AG09319 (cell line): ENCODE data around the gene ANKLE1.

Source experiments
- DNase-seq: peaks from one replicate; pipeline ENCODE4 v3.0.0-alpha.2; 2010; ENCODE audit warnings: low read depth; ENCODE audit errors: extremely low read depth
- TF ChIP-seq, protein P1 (sequence below): IDR thresholded peaks from 2 replicates; pipeline ENCODE4 v1.5.1; 2011; ENCODE audit warnings: low read depth, mild to moderate bottlenecking, inconsistent platforms, low read length, moderate library complexity

Gene ANKLE1

DNA sequence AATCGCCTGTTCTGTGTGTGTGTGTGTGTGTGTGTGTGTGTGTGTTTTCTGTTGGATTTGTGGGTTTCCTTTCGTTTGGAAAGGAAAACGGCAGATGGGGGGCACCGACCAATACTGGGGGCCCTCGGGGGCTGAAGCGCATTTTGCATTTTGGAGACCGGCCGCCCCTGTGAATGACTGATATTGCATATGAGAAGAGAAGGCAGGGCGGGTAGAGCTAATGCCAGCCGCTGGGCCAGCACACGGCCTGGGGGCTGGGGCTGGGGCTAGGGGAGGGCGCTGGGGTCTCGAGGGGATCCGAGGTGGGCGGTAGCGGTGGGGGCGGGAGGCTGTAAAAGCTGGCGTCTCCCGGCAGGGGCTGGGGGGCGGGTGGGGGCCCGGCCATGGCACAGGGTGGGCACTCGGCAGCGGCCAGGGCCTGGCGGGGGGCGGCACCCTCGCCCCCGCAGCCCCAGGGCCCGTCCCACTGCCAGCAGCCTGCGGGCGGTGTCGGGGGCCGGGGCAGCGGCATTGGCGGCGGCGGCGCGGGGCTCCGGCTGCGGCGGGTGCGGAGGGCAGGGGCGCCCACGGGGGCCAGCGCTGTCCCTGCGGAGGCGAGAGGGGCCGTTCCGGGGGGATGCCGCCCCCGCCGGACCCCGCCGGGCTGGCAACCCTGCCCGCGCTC is 41.7 kb downstream of the ANKLE1 start:
- DNase-seq = no peak
- TF ChIP-seq, protein P1, sequence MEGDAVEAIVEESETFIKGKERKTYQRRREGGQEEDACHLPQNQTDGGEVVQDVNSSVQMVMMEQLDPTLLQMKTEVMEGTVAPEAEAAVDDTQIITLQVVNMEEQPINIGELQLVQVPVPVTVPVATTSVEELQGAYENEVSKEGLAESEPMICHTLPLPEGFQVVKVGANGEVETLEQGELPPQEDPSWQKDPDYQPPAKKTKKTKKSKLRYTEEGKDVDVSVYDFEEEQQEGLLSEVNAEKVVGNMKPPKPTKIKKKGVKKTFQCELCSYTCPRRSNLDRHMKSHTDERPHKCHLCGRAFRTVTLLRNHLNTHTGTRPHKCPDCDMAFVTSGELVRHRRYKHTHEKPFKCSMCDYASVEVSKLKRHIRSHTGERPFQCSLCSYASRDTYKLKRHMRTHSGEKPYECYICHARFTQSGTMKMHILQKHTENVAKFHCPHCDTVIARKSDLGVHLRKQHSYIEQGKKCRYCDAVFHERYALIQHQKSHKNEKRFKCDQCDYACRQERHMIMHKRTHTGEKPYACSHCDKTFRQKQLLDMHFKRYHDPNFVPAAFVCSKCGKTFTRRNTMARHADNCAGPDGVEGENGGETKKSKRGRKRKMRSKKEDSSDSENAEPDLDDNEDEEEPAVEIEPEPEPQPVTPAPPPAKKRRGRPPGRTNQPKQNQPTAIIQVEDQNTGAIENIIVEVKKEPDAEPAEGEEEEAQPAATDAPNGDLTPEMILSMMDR = no peak

DNA sequence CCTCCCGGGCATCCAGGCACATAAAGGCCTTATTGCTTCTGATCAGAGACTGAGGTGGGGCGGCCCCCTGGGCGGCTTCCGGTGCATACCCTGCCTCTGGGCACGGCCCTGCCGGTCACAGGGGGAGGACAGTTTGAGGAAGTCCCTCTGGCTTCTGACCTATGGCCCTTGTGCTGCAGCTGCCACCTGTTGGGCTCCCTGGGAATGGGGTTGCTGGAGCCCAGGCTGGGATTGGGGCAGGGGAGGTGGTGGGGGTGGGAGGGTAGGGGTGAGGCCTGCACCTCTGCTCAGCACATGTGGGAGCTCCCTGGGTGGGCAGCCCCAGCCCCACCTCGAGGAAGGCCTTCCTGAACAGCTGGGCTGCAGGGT is 42.2 kb downstream of the ANKLE1 start:
- DNase-seq = no peak
- TF ChIP-seq, protein P1 = no peak

DNA sequence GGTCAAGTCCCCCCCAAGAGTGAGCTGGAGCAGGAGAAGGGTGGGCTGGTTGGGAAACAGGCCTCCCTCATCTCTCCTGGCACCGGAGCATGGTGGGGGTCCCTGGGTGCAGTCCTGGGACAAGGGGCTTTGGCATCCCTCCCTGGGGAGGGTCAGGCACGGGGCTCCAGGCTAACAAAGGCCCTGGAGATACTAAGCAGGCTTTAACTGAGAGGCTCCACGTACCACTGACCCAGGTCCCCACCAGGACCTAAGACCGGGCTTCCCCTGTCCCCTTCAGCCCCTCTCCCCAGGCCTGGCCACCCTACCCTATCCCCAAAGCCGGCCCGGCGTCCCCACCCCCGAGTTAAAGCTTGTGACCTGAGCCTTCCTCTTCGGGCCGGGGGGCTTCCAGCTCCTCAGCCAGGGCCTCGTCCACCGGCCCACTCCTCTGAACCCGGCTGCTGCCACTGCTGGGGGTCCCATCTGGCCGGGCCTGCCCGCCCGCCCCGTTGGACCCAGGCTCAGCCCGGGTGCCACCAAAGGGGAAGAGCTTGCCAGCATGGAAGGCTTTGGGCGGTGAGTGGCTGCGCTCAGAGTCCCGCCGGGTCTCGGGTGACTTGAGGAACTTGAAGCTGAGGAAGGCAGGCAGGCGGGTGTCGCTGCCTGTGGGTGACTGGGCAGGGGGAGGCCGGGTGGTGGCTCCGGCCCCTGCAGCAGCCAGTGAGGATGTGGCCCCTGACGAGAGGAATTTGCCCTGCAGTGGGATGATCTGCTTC is 42.8 kb downstream of the ANKLE1 start:
- TF ChIP-seq, protein P1 = no peak
- no peak for DNase-seq

DNA sequence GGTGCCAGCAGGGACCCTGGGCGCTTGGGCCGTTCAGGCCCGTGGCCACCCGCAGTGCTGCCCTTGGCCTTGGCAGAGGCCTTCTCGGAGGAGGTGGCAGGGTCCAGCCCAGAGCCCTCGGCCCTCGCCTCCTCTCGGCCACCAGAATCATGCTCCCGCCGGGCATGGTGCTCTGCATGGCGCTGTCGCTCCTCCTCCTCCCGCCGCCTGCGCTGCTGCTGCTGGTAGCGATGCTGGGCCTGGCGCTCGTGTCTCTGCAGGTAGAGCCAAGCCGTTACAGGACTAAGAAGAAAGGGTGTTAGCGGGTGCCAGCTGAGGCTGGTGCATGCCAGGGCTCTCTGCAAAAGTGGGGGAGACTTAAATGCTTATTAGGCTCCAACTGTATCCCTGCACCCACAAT is 43.4 kb downstream of the ANKLE1 start:
- DNase-seq = no peak
- TF ChIP-seq, protein P1 = no peak

DNA sequence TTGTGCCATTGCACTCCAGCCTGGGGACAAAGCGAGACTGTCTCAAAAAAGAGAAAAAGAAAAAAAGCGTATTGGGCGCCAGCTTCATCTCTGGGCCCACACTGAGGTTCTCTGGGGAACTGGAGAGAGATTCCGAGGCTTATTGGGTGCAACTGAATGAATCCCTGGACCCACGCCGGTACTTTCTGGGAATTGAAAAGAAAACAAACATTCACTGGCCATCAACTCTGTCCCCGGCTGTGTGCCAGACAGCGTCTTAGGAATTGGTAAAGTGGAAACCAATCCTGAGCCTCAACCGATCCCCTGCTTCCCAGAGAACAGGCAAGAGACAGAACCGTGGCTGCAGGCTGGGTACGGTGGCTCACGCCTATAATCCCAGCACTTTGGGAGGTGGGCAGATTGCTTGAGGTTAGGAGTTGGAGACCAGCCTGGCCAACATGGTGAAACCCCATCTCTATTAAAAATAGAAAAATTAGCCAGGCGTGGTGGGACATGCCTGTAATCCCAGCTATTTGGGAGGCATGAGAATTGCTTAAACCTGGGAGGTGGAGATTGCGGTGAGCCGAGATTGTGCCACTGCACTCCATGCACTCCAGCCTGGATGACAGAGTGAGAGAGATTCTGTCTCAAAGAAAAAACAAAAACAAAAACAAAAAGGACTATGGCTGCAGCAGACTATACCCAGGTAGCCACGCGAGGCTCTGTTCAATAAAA is 44.3 kb downstream of the ANKLE1 start:
- DNase-seq = no peak
- TF ChIP-seq, protein P1 = no peak

DNA sequence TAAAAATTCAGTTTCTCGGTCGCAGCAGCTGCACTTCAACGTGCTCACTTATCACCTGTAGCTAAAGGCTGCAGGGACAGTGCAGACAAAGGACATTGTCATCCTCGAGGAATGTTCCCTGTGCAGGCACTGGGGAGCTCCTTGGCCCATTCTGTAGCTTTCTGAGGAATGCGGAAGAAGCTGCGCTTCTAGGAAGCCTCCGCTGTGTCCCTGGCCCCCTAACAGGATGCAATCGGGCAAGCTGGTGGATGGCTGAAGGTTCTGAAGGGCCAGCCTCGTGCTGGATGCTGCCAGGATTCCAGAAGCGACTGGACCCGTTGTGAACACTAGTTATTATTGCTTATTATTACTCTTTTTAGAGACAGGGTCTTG is 44.9 kb downstream of the ANKLE1 start:
- DNase-seq = no peak
- TF ChIP-seq, protein P1 = no peak
